Natural killer cell (primary cell): ENCODE results near the gene ATG10. TPM values are rescaled to one million over a fixed set of nuclear protein-coding genes. Genes with fewer than 3 reads are reported as not detected.
"Not testable (repeated sequence)": the region's sequence is repeated elsewhere in the genome, so short reads cannot be mapped to it uniquely, and the experiment has no call there.

ENCODE experiments used
- ATAC-seq, 3 donors: fragments of 150-1000 bp in 2 of 3; fragments of 200-7000 bp in 1 of 3; cut with Tn5 transposase; 1 replicate in 1 of 3; 2 replicates in 2 of 3; pipeline ENCODE4 v1.10.0; 2021; ENCODE audit warnings: mild to moderate bottlenecking in 2 of 3, moderate library complexity in 2 of 3
- DNase-seq, 2 donors: peaks; one replicate each; pipeline versions ENCODE4 v3.0.0 to v3.0.0-alpha.2; 2013 to 2021; ENCODE audit warnings: mixed read lengths in 1 of 2
- H3K27ac ChIP-seq: one replicate; pipeline ENCODE4 v1.5.1; 2013; ENCODE audit warnings: mild to moderate bottlenecking, low read length
- H3K27me3 ChIP-seq: one replicate; pipeline ENCODE4 v1.6.1; 2013; ENCODE audit warnings: low read length; ENCODE audit not compliant: control insufficient read depth, insufficient read depth
- H3K36me3 ChIP-seq: one replicate; pipeline ENCODE4 v1.6.1; 2013; ENCODE audit warnings: low read length; ENCODE audit not compliant: control insufficient read depth, insufficient read depth
- H3K4me1 ChIP-seq: one replicate; pipeline ENCODE4 v1.6.1; 2013; ENCODE audit warnings: low read length; ENCODE audit not compliant: control insufficient read depth, insufficient read depth
- H3K4me3 ChIP-seq: one replicate; pipeline ENCODE4 v1.5.1; 2013; ENCODE audit warnings: low read length
- H3K9me3 ChIP-seq: one replicate; pipeline ENCODE4 v1.6.1; 2013; ENCODE audit warnings: low read length; ENCODE audit not compliant: control insufficient read depth, insufficient read depth
- H3K27ac Mint-ChIP-seq, 2 donors: one replicate each; pipeline ENCODE4 v1.8.0; 2022; ENCODE audit warnings: mild to moderate bottlenecking in 2 of 2, mixed read lengths in 2 of 2, moderate library complexity in 1 of 2
- H3K27me3 Mint-ChIP-seq, 2 donors: one replicate each; pipeline ENCODE4 v1.8.0; 2022; ENCODE audit warnings: low read depth in 2 of 2, mixed read lengths in 2 of 2
- H3K36me3 Mint-ChIP-seq: one replicate; pipeline ENCODE4 v1.8.0; 2022; ENCODE audit warnings: mixed read lengths
- H3K4me1 Mint-ChIP-seq, 2 donors: one replicate each; pipeline ENCODE4 v1.8.0; 2022; ENCODE audit warnings: mixed read lengths in 2 of 2
- H3K4me3 Mint-ChIP-seq: one replicate; pipeline ENCODE4 v1.8.0; 2022; ENCODE audit warnings: mild to moderate bottlenecking, moderate library complexity, mixed read lengths
- H3K9me3 Mint-ChIP-seq, 2 donors: one replicate each; pipeline ENCODE4 v1.8.0; 2022; ENCODE audit warnings: mixed read lengths in 2 of 2
- CTCF ChIP-seq: fragments of 200-600 bp; IDR thresholded peaks from one replicate; pipeline ENCODE4 v1.8.0; 2022; ENCODE audit warnings: antibody characterized with exemption
- WGBS: methylation state at CpG from one replicate; pipeline ENCODE4 v1.1.7; 2013; ENCODE audit warnings: missing lambda C conversion rate; ENCODE audit not compliant: insufficient coverage; 5-methylcytosine and 5-hydroxymethylcytosine counted together
- intact Hi-C: fragments of 100-400 bp; cut with micrococcal nuclease; formaldehyde crosslinking; loops from one replicate; pipeline ENCODE4 v1.14.2; 2022
- total RNA-seq, 4 donors: library from RNA; stranded (reverse); fragments of 120-200 nt in 1 of 4; gene quantifications; one replicate each; pipeline versions ENCODE4 v1.2.3 to v1.2.4, GENCODE V29; 2013 to 2022

Gene ATG10
- total RNA-seq, 3 donors from 2014 or later (not counting 1 experiment from before 2014, with no cell fraction given), result 9.0 to 11.5 (median 11.4) TPM

GRCh38 chr5:82010696-82011095 is 38.9 kb downstream of the ATG10 start:
- no peaks in the 10 kb centered on the region for H3K4me1 Mint-ChIP-seq
- DNase-seq (no peak), ATAC-seq (no peak)
- intact Hi-C loops, result no loop called here
- H3K36me3 Mint-ChIP-seq, result no peaks in the 10 kb centered on the region
- no peaks in the 10 kb centered on the region for H3K27me3 Mint-ChIP-seq
- Histone ChIP-seq H3K4me3 (no peak overlapping the region), H3K27me3 (no peaks in the 10 kb centered on the region), H3K9me3 (no peaks in the 10 kb centered on the region), H3K36me3 (no peaks in the 10 kb centered on the region), H3K4me1 (no peaks in the 10 kb centered on the region), H3K27ac (no peak overlapping the region)
- WGBS, result 100% methylated on average over 2 of the region's 2 CpGs
- no peak overlapping the region for H3K27ac Mint-ChIP-seq
- H3K4me3 Mint-ChIP-seq, result no peak overlapping the region
- peaks cover 0 to 2% of the 10 kb centered on the region in 2 donors for H3K9me3 Mint-ChIP-seq
- TF ChIP-seq CTCF, result no peak

- Mint-ChIP-seq H3K4me3 (no peak overlapping the region), H3K4me1 (no peaks in the 10 kb centered on the region), H3K27me3 (no peaks in the 10 kb centered on the region), H3K9me3 (peaks cover 2 to 3% of the 10 kb centered on the region in 2 donors), H3K36me3 (no peaks in the 10 kb centered on the region), H3K27ac (no peak overlapping the region)
- Histone ChIP-seq H3K4me1 (no peaks in the 10 kb centered on the region), H3K27me3 (no peaks in the 10 kb centered on the region), H3K36me3 (no peaks in the 10 kb centered on the region), H3K9me3 (no peaks in the 10 kb centered on the region), H3K27ac (no peak overlapping the region), H3K4me3 (no peak overlapping the region)
- DNase-seq, result no peak
- 100% methylated on average over 1 of the region's 1 CpG for WGBS
- intact Hi-C loops, result no loop called here
- no peak for ATAC-seq
- no peak for TF ChIP-seq CTCF
Observed at GRCh38 chr5:82011761-82012160, 39.9 kb downstream of the ATG10 start.

- H3K4me1 ChIP-seq, DNase-seq, H3K4me1 Mint-ChIP-seq, H3K4me3 ChIP-seq, H3K36me3 ChIP-seq, H3K9me3 ChIP-seq, H3K4me3 Mint-ChIP-seq, ATAC-seq, H3K9me3 Mint-ChIP-seq, intact Hi-C loops, H3K27ac Mint-ChIP-seq, H3K27me3 ChIP-seq, H3K27me3 Mint-ChIP-seq, H3K36me3 Mint-ChIP-seq, H3K27ac ChIP-seq: not testable (repeated sequence)
- 96% methylated on average over 4 of the region's 4 CpGs for WGBS
Observed at GRCh38 chr5:82014644-82015043, 42.8 kb downstream of the ATG10 start.

- Histone ChIP-seq H3K9me3 (no peaks in the 10 kb centered on the region), H3K4me3 (no peak overlapping the region), H3K27me3 (no peaks in the 10 kb centered on the region), H3K27ac (no peak overlapping the region), H3K36me3 (no peaks in the 10 kb centered on the region), H3K4me1 (no peaks in the 10 kb centered on the region)
- no peak overlapping the region for H3K27ac Mint-ChIP-seq
- no peak for DNase-seq
- no peak overlapping the region for H3K4me3 Mint-ChIP-seq
- H3K9me3 Mint-ChIP-seq, result peaks cover 2 to 3% of the 10 kb centered on the region in 2 donors
- no peak for TF ChIP-seq CTCF
- ATAC-seq, result no peak
- 50% methylated on average over 1 of the region's 1 CpG for WGBS
- H3K36me3 Mint-ChIP-seq, result no peaks in the 10 kb centered on the region
- H3K27me3 Mint-ChIP-seq, result no peaks in the 10 kb centered on the region
- peaks cover 0 to 6% of the 10 kb centered on the region in 2 donors for H3K4me1 Mint-ChIP-seq
- intact Hi-C loops, result no loop called here
Observed at GRCh38 chr5:82018462-82018861, 46.6 kb downstream of the ATG10 start.
